Activated CD4-positive, alpha-beta T cell treated with anti-CD3 and anti-CD28 coated beads, Interleukin-2, amount 50 U/mL, for 4 hours (primary cell): ENCODE data around the gene GPRC5C.
"Not testable (repeated sequence)": the region's sequence is repeated elsewhere in the genome, so short reads cannot be mapped to it uniquely, and the experiment has no call there.

Experiments used
- DNase-seq, 2 experiments: peaks; one replicate each; pipeline ENCODE4 v3.0.0-alpha.2; 2020

GPRC5C gene, protein sequence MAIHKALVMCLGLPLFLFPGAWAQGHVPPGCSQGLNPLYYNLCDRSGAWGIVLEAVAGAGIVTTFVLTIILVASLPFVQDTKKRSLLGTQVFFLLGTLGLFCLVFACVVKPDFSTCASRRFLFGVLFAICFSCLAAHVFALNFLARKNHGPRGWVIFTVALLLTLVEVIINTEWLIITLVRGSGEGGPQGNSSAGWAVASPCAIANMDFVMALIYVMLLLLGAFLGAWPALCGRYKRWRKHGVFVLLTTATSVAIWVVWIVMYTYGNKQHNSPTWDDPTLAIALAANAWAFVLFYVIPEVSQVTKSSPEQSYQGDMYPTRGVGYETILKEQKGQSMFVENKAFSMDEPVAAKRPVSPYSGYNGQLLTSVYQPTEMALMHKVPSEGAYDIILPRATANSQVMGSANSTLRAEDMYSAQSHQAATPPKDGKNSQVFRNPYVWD

DNA sequence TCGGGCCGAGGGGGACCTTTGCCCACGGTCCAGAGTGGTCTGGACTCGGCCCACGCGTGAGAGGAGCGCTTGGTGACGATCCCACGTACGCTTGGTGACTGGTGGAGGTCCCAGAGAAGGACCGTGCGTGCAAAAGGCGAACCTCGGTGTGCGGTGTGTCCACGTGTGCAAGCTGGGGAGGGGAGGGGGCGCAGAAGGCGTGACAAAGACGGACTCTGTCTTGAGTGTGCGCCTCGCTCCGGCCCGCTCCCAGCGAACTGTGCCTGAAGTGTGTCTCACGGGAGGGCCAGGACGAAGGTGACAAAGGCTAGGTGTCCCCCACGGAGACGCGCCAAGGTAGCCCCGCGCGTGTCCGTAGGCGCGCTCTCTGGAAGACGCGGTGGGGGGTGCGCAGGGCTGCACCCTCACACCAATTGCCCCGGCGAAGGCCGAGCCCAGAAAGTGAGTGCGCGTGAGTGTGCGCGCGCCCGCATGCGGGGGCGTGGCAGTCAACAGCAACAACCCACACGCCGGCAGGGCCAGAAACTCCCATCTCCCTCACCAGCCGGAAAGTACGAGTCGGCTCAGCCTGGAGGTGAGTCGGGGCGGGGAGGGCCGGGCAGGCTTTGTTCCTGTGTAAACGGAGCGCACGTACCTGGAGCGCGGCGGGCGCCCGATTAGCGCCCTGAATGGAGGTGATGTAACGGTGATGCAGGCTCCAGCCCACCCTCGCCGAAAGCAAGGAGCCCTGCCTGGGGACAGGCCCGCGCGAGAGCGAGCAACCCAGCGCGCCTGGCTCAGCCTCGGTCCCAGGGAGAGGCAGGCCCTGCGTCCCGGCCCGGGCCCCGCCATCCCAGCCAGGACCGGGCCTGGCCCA is at the start of gene GPRC5C:
TSS of gene GPRC5C (plus strand) at position 521 of the 856 bp plus-strand sequence. CDS start 7,689 bp downstream, outside the sequence.
- DNase-seq, result peak; percentile 47 to 61

DNA sequence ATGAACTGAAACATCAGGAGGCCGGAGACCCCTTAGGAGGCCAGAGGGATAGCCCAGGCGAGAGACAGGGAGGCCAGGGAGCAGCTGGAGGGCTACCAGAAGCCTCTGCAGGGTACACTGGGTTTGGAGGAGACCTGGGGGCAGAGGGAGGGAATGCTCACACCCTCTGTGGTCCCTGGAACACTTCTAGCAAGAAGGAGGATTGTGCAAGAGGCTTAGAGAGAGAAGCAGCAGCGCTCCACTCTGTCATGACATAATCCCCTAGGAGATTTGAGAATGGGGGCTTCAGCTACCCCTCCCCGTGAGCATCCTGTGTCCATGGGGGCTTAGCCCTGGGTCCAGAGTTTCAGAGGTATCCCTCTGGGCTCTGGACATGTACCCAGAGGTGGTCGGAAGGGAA is 48.7 kb upstream of the GPRC5C start:
- DNase-seq, result no peak

DNA sequence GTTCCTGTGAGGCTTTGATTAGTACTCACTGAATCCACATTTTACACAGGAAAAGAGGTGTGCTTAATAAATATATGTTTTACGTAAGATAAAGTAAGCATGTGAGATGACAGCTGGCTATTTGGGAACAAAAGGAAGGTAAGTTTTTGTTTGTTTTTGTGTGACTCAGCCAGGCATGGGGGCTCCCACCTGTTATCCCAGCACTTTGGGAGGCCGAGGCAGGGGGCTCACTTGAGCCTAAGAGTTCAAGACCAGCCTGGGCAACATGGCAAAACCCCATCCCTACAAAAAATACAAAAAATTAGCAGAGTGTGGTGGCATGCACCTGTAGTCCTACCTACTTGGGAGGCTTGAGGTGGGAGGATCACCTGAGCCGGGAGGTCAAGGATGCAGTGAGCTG is 46.7 kb upstream of the GPRC5C start:
- no peak for DNase-seq

DNA sequence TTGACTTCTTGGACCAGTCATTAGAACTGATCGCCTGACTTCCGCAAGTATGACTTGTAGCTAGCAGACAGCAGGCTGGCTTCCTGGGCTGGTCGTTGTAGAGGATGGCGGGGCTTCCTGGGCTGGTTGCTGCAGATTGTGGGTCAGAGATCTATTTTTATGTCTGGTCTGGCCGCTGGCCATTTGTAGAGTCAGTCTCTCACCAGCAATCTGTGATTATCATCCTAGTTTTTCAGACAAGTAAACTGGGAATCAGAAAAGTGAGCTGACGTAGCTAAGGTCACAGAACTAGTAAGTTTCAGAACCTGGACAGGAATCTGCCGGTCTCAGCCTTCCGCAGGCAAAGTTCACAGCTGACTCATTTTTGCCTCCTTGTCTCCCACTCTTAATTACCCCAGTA is 45.5 kb upstream of the GPRC5C start:
- DNase-seq, result no peak

DNA sequence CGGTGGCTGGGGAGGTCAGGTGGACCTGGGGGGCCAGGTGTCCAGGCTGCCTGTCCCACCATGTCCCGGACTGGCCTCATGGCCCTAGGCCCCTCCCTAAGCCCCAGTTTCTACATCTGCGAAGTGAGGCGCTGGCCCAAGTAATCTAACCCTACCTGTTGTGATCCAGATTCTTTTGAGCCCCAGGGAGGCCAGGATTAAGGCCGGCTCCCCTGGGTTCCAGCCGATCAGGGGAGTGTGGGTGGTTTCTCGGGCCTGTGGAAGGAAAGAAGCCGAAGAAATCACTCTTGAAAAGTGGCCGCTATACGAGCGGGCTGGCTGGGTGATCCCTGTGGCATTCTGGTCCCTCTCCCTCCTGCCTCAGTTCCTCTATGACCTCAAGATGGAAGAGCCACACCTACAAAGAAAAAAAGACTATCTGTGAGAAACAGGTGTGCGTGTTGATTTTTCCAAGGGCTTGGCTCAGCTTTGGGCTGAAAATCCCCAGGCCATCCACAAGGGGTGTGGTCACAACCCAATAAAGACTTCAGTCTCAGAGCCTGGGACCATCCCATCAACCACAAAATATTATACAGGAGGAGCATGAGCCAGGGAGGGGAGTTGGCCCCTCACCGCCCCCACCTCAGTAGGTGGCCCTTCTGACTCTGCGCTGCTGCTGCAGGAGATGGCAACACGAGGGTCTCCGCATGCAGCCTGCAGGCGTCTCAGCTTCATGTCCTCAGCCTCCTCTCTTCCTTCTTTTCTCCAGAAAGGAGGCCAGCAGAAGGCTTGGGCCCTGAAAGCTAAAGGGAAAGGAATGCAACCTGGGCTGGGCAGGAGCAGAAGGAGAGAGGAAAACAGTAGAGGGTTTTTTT is 44.3 kb upstream of the GPRC5C start:
- DNase-seq, result no peak

DNA sequence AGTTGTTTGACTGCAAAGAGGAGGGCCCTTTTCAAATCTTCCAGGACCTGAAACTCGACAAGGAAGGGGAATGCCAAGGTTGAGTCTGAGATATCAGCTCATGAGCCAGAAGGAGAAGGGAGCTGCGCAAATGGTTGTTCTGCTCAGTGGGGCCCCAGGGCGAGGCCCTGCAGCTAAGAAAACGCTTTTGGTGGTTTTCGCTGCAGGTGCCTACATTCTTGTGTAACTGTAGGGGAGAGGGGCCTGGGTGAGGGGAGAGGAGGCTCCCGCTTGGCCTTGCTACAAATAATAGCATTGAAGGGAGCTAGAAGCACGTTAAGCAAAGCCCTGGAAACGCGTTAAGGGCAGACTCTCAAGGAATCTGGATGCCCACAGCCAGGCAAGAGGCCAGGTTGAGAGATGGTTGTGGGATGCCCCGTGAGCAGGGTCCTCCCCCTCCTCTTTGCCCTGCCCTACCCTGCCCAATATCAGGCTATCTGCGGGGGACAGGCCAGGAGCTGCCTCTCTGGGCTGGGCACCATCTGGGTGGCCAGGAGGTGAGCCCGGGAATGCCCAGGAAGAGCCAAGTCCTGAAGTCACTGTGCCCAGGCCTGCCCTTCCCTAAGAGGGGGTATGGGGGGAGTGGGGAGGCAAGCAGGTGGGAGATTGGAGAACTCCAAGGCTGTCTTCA is 42.7 kb upstream of the GPRC5C start:
- no peak for DNase-seq

DNA sequence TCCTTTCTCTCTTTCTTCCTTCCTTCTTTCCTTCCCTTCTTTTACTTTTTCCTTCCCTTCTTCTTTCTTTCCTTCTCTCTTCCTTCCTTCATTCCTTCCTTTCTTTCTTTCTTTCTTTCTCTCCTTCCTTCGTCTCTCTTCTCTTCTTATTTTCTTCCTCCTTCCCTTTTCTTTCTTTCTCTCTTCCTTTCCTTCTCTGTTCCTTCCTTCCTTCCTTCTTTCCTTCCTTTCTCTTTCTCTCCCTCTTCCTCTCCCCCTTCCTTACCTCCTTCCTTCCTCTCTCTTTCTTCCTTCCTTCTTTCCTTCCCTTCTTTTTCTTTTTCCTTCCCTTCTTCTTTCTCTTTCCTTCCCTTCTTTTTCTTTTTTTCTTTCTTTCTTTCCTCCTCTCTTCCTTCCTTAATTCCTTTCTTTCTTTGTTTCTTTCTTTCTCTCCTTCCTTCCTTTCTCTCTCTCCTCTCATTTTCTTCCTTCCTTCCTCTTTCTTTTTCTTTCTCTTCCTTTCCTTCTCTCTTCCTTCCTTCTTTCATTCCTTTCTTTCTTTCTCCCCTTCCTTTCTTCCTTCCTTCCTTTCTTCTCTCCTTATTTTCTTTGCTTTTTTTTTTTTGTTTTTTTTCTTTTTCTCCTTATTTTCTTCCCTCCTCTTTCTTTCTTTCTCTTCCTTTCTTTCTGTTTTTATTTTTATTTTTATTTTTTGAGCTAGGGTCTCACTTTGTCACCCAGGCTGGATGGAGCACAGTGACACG is 41.8 kb upstream of the GPRC5C start:
- DNase-seq, result no peak

DNA sequence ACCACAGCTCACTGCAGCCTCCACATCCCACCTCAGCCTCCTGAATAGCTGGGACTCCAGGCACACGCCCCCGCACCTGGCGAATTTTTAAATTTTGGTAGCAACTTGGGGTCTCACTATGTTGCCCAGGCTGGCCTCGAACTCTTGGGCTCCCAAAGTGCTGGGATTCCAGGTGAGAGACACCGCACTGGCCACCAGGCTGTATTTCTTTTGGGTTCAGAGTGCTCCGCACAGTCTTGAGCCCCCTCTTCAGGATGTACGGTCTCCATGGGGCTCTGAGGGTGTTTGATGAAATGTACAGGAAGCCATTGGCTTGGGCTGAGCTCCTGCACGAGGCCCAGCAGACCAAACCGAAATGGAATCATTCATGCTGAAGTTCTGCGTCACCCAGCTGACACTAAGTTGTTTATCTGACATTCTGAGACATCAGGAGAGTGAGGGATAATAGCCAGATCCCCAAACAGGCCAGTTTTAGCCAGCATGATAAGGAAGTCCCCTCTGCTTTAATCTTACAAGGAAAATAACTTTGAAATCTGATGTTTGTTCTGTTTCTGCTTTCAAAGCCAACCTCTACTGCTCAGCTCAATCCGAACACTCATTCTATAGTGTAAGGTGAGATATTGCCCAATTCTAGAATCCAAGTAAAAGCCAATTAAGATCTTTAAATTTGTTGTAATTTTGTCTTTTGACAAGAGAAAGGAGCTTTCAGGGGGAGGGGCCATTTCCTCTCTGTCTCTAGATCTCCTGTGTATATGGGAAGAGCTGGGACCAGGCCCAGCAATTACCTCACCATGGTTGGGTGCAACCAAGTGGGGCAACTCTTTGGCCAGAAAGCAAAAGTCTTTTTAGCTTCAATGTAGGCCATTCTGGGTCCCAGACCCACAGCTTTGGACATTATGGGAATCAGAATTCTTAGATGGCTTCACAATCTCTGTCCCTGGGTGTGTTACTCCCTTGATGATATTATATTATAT is 40.9 kb upstream of the GPRC5C start:
- no peak for DNase-seq

DNA sequence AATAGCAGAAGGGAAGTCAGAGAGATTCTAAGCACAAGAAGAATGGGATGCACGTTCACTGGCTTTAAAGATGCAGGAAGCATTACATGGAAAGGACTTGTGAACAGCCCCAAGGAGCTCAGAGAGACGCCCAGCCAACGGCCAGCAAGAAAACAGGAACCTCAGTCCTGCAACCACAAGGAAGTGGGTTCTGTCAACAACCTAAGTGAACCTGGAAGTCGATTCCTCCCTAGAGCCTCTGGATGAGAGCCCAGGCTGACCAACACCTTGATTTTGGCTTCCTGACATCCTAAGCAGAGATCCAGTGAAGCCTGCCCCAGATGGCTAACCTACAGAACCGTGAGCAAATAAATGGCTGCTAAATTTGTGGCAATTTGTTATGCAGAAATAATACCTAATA is 40.1 kb upstream of the GPRC5C start:
- no peak for DNase-seq

DNA sequence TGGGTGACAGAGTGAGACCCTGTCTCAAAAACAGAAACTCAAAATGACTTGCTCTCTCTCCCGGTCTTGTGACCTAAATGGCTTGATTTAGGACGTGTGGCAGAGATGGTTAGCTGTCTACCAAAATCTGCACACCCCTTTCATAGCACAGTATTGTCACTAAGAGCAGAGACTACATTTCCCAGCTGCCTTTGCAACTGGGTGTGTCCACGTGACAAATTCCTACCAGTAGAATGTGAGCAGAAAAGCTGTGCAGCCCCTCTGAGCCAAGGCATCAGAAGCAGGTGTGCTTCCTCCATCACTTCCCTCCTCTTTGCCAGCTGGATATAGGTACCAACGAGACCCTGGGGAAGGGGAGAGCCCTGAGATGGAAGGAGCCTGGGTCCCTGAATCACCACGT is 39.0 kb upstream of the GPRC5C start:
- no peak for DNase-seq

DNA sequence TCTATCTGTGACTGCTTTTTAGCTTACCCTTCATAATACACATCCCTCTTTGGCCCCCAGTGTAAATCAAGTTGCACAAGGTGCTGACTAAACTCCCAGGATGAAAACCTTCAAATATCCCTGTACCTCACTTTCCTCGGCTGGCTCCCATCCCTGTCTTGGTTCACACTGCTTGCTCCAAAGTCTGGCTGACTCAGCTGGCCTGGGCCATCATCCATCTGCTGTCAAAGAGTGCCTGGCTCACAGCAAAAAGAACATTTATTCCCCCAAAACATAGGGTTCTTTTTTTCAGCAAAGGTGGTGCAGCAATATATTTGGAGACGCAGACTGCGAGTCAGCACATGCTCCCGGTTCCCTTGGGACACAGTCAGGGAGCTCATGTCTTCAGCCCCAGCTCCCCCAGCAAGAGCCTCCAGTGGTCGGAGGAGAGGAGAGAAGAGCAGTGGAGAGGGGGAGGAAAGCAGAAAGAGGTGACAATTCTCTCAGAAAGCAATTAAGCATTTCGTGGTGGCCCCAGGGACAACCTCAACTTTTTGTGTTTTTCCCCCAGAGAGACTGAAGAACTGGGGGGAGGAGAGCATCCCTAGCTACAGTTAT is 38.4 kb upstream of the GPRC5C start:
- DNase-seq, result no peak

DNA sequence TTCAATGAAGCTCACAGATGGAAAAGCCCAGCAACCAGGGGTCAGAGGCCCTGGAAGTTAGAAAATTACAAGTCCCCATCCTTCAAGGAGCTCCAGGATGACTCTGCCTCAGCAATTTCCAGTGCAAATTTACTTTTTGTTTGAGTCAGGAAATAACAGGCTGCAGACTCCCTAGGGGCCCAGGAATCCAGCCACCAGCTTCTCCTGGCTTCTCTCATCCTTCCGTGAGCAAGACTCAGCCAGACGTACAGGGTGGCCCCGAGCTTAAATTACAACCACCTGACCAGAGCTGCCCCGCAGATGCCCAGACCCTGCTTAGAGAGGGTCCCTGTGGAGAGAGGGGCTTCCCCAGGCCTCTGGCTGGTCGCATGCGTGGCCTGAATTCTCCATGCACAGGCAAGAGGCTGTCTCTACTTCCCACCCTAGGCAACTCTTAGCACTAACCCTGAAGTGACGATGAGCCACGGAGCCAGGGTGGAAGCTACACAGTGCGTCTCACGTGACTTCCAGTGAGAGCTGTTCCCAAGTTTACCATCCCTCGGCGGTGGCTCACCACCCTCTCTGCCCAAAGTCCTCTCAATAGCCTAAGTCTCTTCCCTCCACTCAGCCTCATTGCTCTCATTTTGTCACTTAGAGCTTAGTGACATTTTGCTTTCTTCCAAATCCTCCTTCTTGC is 37.5 kb upstream of the GPRC5C start:
- no peak for DNase-seq

DNA sequence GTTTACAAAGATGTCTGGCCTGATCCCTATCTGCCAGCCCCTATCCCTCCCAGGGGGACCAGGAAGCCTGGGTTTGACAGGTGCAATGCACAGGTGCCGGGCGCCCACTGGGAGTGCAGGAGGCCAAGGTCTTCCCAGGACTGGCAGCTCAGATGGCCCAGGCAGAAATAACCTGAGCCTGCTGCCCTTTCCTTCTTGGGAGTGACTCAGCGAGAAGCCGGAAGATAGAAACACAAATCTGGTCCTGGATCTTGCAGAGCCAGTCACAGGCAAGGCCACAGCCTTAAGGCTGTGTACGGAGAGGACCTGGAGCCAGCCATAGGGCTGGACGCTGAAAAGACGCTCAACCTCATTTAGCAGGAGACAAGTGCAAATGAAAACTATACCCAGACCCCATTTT is 36.9 kb upstream of the GPRC5C start:
- DNase-seq, result no peak

DNA sequence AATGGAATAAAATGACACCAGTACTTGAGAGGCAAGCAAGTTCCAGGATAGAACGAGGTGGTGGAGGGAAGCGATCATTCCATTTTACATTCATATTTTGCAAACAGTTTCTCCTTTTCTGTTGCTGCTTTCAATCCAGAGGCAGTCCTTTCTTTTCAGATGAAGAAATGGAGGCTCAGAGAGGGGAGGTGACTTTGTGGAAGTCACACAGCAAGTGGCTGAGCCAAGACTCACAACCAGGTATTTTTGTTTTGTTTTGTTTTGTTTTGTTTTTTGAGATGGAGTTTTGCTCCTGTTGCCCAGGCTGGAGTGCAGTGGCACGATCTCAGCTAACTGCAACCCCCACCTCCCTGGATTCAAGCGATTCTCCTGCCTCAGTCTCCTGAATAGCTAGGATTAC is 35.3 kb upstream of the GPRC5C start:
- no peak for DNase-seq

DNA sequence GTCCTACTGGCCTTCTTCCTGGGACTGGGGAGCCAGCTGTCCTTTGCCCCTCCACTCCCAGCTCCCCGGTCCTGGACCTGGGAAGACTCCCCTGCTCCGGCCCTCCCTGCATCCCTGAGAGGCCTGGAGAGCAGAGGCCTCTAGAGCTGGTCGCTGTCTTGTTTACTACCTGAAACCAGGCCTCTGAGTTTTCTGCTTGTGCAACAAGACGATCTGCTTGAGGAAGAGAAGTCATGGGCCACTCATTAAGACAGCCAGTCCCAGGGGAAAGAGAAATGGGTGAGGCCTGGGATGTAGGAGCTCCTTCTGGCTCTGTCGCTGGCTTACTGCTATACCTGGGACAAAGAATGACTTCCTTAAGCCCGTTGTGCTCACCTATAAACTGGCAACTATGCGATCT is 29.8 kb upstream of the GPRC5C start:
- DNase-seq, result no peak

DNA sequence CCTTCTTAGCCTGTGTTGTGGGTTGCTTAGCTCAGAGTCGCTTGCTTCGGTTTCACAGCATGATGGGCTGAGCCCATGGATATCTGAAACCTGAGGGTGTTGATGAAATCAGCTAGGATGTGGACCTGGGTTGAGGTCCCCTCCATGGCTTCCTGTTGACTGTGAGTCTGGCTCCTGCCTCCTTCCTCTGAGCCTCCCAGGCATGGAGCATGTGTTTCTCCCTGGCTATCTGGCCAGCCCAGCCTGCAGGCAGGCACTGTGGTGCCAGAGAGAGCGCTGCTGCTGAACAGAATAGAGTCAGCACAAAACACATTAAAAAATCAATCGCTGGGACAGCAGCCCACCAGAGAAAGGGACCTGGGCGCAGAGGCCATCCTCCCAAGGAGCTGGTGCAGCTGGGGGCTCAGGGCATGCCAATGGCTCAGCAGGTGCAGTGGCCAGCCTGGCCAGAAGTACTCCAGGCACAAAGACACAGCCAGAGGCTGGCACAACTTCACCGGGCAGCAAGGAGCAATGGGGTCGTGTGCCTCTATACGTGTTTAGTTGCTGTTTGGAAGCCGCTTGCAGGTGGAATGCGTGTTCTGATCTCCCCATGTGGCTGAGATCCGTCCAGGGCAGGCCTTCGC is 28.3 kb upstream of the GPRC5C start:
- DNase-seq, result no peak

DNA sequence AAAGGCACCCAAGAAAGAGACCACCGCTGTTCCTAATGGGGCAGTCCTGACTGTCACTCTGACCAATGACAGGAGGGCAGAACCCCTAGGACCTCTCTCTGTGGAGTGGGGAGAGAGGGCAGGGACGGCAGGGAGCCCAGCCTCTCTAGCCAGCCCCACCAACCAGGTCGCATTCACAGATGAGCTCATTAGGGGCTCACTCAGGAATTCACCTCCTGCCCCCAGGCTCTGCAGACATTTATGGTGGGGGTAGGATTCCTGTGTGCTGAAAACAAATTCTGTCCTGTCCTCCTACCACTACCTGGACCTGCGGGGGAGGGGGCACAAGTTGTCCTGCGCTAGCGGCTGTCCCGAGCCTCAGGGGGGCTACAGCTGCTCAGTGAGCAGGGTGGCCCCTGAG is 27.7 kb upstream of the GPRC5C start:
- DNase-seq, result no peak

DNA sequence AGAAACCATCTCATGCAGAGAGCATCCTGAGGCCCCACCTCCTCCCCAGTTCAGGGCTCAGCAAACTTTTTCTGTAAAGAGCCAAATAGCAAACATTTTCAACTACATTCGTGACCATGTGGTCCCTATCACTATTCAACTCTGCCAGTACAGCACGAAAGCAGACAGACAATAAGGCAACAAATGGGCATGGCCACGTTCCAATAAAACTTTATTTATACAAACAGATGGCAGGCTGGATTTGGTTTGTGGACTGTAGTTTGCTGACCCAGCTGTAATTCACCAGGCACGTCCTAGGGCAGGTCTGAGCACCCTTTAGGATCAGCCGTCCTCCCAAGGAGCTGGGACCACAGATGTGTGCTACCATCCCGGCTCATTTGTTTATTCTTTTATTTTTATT is 27.1 kb upstream of the GPRC5C start:
- DNase-seq, result no peak

DNA sequence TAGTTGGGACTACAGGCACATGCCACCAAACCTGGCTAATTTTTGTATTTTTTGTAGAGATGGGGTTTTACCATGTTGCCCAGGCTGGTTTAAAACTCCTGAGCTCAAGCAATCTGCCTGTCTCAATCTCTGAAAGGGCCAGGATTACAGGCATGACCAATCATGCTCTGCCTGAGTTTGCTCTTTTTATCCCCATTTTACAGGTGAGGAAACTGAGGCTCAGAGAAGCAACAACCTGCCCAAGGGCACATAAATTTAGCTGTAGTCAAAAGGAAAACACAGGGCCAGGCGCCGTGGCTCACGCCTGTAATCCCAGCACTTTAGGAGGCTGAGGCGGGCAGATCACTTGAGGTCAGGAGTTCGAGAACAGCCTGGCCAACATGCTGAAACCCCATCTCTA is 26.6 kb upstream of the GPRC5C start:
- DNase-seq, result not testable (repeated sequence)
